HG02759 (cell line): ENCODE data around the gene PAPLN.
"Not testable (repeated sequence)": the region's sequence is repeated elsewhere in the genome, so short reads cannot be mapped to it uniquely, and the experiment has no call there.

Source experiments
- ATAC-seq: cut with Tn5 transposase; IDR thresholded peaks from one replicate; pipeline ENCODE4 v1.9.1; 2021; ENCODE audit warnings: mild to moderate bottlenecking, moderate library complexity; ENCODE audit not compliant: unreplicated experiment

PAPLN gene, protein sequence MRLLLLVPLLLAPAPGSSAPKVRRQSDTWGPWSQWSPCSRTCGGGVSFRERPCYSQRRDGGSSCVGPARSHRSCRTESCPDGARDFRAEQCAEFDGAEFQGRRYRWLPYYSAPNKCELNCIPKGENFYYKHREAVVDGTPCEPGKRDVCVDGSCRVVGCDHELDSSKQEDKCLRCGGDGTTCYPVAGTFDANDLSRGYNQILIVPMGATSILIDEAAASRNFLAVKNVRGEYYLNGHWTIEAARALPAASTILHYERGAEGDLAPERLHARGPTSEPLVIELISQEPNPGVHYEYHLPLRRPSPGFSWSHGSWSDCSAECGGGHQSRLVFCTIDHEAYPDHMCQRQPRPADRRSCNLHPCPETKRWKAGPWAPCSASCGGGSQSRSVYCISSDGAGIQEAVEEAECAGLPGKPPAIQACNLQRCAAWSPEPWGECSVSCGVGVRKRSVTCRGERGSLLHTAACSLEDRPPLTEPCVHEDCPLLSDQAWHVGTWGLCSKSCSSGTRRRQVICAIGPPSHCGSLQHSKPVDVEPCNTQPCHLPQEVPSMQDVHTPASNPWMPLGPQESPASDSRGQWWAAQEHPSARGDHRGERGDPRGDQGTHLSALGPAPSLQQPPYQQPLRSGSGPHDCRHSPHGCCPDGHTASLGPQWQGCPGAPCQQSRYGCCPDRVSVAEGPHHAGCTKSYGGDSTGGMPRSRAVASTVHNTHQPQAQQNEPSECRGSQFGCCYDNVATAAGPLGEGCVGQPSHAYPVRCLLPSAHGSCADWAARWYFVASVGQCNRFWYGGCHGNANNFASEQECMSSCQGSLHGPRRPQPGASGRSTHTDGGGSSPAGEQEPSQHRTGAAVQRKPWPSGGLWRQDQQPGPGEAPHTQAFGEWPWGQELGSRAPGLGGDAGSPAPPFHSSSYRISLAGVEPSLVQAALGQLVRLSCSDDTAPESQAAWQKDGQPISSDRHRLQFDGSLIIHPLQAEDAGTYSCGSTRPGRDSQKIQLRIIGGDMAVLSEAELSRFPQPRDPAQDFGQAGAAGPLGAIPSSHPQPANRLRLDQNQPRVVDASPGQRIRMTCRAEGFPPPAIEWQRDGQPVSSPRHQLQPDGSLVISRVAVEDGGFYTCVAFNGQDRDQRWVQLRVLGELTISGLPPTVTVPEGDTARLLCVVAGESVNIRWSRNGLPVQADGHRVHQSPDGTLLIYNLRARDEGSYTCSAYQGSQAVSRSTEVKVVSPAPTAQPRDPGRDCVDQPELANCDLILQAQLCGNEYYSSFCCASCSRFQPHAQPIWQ

DNA sequence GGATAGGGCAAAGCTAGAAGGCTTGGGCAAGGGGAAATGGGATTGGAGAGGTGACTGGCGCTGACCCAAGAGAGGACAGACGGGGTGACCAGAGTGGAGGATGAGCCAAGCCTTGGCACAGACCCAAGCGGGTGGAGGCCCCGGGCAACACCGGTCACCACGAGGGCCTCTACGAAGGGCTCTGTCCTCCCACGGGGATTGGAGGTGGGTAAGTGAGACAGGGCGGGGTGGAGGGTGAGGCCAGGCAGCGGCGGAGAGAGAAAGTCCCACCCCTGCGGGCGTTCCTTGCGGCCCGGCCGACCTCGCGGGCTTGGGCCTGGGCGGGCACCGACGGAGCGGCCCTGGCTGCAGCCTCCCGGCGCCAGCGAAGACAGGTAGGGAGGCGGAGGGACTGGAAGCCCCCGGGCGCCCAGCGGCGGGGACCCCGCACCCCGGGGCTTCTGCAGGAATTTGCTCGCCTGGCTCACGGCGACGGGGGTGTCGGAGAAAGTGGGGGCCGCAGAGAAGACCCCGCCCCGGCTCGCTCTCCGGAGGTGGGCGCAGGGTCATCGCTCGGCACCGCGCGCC is at the start of gene PAPLN:
Gene PAPLN, plus strand, starts transcription at position 288 of the 567 bp plus-strand sequence. CDS start 2,273 bp downstream, outside the sequence.
- ATAC-seq = no peak

DNA sequence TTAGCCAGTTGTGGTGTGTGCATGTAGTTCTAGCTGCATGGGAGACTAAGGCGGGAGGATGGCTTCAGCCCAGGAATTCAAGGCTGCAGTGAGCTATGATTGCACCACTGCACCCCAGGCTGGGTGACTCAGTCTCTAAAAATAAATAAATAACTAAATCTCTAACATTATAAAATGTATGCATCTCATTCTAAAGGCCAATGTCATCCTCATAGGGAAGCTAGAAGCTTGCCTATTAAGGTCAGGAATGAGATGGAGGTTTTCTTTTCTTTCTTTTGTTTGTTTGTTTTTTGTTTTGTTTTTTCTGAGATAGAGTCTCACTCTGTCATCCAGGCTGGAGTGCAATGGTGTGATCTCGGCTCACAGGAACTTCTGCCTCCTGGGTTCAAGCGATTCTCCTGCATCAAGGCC is 48.8 kb upstream of the PAPLN start:
- ATAC-seq = no peak

DNA sequence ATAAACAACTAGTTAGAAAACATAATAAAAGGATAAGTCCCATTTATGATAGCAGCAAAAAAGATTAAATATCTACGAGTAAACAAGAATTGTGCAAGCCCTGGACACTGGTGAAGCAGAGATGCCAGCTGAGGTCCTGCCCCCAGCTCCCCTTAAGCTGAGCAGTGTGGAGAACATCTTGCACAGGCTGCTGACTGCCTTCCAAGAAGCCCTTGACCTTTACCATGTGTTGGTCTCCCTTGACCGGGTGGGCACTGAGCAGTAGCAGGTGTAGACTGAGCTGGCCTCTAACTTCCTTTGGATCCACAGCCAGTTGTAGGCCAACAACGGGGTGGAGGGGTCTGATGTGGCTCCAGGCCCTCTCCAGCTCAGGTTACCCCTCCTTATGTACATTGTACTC is 47.7 kb upstream of the PAPLN start:
- ATAC-seq = no peak

DNA sequence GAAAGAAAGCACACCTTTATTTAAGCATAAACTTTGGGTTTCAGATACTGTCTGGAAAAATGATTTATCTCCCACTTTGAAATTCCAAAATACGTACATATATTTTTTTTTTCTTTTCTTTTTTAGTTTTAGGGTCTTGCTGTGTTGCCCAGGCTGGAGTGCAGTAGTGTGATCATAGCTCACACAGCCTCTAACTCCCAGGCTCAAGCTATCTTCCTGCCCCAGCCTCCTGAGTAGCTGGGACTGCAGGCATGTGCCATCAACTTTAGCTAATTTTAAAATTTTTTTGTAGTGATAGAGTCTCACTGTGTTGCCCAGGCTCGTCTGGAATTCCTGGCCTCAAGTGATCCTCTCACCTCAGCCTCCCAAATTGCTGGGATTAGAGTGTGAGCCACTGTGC is 45.9 kb upstream of the PAPLN start:
- ATAC-seq = no peak

DNA sequence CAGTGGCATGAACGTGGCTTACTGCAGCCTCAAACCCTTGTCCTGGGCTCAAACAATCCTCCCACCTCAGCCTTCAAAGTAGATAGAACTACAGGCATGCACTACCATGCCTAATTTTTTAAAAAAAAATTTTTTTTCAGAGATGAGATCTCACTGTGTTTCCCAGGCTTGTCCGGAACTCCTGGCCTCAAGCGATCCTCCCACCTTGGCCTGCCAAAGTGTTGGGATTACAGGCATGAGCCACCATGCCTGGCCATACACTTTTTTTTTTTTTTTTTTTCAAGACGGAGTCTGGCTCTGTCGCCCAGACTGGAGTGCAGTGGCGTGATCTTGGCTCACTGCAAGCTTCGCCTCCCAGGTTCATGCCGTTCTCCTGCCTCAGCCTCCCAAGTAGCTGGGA is 43.0 kb upstream of the PAPLN start:
- ATAC-seq = not testable (repeated sequence)

DNA sequence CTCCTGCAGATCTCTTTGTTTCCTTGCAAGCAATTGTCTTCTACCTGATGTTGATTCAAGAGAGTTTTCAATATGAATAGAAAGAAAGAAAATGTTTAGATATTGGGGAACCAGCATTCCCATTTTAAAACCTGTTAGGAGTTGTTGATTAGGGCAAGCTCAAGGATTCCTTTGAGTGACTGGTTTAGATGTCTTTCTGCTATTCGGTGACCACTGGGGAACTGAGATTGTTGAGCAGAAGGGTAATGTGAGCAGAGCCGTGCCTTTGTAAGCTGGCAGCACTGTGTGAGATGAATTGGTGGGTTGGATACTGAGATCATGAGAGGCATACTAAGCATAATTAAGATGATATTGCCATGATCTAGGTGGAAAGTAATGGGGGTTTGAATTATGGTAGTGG is 39.1 kb upstream of the PAPLN start:
- ATAC-seq = no peak

DNA sequence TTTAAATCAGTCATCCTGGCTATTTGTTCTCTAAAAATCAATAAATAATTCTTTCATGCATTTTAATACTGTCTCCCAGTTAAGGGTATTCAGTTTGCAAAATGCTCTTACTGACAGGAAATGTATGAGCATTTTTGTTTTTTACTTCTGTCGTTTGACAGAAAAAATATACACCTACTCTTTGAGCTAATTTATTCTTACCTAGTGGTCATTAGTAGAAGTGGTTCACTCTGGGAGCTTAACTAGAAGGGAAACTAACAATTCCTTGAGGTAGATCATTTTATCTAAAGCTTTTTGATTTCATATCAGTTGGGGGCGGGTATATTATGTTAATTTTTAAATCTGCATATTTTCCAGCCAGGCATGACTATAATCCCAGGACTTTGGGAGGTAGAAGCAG is 33.8 kb upstream of the PAPLN start:
- no peak for ATAC-seq

DNA sequence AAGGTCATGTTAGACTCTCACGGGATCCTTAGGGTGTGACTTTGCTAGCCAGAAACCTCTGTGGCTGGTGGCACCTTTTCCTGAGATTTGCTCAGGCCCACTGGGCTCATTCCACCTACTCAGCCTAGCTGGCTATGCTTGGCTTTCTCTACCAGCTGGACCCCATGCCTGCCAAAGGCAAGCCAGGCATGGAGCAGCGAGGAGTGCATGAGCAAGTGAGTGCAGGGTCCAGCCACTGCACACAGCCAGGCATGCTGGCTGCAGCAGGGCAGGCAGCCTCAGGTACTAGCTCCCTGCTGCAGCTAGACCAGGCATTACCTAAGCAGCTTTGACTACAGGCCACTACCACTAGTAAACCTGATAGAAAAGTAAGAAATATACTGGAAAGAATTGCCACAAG is 29.7 kb upstream of the PAPLN start:
- ATAC-seq = no peak

DNA sequence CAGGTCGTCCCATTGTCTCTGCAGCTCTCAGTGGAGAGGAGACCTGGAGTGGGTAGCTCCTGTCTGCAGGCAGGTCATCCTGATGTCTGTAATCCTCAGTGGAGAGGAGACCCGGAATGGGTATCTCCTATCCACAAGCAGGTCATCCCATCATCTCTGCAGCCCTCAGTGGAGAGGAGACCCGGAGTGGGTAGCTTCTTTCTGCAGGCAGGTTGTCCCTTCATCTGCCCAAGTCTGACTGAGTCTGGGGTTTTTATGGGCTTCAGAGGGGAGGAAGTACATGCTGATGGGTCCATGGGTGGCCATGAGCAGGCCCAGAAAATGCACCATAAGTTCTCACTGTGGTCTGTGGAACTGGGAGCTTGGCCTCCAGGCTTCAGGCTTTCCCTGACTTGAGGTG is 28.9 kb upstream of the PAPLN start:
- no peak for ATAC-seq

DNA sequence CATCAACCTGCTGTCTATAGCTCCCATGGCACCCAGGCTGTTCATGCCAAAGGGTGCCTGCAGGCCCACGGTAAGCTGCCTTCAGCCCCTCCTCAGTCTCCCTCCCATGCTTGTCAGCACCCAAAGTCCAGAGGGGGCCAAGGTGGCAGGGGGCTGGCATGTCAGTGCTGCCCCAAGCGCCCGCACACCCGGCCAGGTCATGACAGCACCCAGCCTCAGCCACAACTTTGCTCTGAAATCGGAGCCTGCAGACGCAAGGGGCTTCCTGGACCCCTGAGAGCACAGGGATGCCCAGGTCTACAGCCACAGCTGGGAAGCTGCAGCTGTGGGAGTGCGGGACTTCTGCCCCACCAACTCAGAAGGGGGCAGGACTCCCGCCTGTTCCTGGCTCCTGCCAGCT is 28.5 kb upstream of the PAPLN start:
- ATAC-seq = no peak

DNA sequence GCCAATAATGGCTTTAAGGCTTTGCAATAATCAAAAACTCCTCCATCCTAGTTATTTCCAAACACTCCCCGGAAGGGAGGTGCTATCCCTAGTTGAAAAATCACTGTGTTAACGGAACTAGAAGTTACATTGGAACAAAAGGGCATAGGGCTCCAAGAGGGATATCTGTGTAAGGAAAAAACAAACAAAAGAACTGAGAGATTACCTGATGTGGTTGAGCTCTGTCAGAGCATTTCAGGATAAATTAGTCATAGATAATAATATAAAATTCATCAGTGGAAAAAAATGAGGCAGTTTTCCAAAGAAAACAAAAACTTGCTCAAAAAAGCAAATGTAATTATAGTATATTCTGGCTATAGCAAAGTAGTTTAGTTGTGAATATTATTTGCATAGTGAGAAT is 27.4 kb upstream of the PAPLN start:
- no peak for ATAC-seq

DNA sequence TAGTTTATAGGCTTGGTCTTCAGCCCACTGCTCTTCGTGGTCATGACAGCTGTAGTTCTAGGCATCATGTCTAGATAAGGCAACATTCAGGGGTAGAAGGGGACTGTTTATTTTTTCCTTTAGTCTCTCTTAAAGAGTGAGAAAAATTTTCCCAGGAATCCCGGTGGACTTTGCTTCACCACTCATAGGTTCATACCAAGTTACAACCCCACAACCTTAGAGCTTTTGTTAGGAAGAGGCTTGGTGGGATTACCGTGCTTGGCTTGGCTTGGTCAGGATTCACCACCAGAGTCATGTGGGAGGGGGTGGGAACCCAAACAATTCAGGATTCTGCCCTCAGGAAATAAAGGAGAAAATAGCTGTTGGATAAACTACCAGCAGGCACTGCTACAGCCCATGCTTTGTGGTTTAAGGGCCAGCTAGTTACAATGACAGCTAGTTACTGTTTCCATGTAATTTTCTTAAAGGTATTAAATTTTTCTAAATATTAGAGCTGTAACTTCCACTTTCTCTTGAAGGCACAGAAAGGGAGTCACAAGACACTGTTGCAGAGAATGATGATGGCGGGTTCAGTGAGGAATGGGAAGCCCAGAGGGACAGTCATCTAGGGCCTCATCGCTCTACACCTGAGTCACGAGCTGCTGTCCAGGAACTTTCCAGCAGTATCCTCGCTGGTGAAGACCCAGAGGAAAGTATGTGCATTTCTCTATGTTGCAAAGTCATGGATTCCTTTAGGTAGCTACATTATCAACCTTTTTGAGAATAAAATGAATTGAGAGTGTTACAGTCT is 25.9 kb upstream of the PAPLN start:
- ATAC-seq = no peak

DNA sequence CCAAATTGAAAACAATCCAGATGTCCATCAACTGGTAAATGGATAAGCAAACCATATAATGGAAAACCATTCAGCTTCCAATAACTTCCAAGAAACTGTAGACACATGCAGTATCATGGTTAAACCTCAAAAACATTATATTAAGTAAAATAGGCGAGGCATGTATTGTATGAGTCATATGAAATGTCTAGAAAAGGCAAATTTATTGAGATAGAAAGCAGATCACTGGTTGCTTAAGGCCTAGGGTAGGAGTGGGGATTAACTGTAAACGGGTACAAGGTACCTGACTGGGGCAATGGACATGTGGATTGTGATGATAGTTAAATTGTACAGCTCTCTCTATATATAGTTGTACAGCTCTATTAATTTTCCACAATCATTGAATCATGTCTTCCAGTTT is 21.3 kb upstream of the PAPLN start:
- ATAC-seq = no peak

DNA sequence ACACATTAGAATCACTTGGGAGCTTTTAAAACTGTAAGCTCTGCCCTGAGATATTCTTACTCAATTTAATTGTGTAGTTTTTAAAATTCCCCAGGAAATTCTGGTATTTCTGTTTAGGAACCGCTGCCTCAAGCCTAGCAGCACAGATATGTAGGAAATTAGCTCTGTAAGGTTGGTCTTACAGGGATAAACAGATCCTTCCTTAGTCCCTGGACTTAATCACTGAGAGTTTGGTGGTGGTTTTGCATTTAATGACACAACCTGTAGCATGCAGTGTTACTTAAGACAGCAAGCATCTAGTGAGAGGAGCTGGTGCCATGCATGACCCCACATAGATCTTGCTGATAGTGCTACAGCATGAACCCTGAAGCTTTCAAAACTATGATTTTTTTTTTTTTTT is 19.9 kb upstream of the PAPLN start:
- no peak for ATAC-seq

DNA sequence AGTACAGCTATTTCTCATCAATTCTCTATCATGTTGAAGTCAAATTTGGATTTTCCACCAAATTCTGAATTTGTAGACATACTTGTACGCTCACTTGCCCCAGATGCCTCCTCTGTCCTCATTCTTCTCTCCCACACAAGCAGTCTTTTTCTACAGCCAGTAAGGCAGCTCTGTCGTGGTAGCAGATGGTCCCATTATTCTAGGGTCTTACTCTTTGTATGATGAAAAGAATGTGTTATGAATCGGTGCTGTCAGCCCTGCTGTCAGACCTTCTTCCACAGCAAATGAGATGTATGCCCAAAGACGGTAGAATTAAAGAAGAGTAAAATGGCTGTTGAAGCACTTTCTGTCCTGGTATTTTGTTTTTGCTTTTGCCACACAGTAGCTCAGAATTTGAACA is 17.2 kb upstream of the PAPLN start:
- no peak for ATAC-seq

DNA sequence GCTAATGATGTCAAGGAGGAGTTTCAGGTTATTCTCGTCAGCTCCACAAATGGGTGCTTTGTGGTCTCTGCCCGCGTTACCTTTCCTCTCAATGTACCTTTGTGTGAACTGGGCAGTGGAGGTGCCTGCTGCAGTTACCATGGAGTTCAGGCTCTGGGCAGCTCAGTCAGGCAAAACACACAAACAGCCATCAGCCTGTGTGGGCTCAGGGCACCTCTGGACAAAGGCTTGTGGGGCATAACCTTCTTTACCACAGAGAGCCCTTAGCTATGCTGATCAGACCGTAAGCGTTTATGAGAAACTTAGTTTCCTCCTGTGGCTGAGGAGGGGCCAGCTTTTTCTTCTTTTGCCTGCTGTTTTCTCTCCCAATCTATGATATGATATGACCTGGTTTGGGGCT is 16.7 kb upstream of the PAPLN start:
- ATAC-seq = no peak

DNA sequence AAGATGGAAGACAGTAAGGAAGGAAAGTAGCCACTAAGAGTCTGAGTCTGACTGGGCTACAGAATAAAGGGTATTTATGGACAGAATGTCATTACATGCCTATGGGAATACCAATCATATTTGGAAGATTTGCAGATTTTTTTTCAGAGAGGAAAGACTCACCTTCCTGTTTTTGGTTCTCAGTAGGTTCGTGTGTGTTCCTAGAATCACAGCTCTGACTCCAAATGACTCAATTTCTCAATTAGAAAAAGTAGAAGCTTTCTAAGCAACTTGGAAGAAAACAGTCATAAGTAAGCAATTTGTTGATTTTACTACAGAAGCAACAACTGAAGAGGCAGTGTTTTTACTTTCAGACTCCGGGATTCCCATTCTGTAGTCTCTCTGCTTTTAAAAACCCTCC is 15.4 kb upstream of the PAPLN start:
- no peak for ATAC-seq

DNA sequence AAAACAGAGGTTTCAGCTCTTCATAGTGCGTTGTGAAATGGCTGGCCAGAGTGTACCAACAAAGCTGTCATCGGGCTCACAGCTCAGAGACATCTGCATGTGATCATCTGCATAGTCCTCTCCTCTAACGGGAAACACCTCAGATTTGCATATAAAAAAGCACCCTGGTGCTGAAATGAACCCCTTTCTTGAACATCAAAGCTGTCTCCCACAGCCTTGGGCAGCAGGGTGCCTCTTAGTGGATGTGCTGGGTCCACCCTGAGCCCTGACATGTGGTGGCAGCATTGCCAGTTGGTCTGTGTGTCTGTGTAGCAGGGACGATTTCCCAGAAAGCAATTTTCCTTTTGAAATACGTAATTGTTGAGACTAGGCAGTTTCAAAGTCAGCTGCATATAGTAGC is 14.3 kb upstream of the PAPLN start:
- peak; percentile 57 for ATAC-seq

DNA sequence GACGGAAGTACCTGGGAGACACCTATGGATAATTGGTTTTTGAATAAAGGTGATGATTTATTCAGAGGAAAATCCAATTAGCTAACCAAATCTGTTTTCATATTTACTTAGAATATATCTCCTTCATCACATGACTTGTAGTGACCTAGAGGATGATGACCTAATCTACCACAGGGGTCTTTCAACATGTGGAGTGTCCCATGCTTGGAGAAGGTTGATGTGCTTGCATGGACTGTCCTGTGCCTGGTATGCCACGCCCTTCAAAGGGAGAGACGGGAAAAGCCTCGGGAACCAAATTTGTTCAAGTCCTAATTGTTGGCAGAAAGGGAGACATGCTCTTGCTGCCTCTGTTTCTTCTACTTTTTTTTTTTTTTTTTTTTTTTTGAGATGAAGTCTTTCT is 11.8 kb upstream of the PAPLN start:
- ATAC-seq = no peak
